Hematopoietic multipotent progenitor cell (in vitro differentiated cells): ENCODE measurements around the gene DDX42. TPM values are rescaled to one million over a fixed set of nuclear protein-coding genes. Genes with fewer than 3 reads are reported as not detected.

Experiments
- total RNA-seq: library from RNA; depleted of rRNA; stranded (reverse); fragments of >200 nt; gene quantifications from one replicate; pipeline ENCODE4 v1.2.3, GENCODE V29; 2012

Gene DDX42
- total RNA-seq, 1 donor: 38.0 TPM

Other genes starting within 250 kb of the DDX42 start
- 81.9 TPM for gene DCAF7, start 223.7 kb upstream of the DDX42 start, total RNA-seq
- gene TACO1, start 173.3 kb upstream of the DDX42 start, total RNA-seq: 7.8 TPM
- gene MAP3K3, start 151.8 kb upstream of the DDX42 start, total RNA-seq: 68.1 TPM
- 191 TPM for gene LIMD2, start 74.0 kb upstream of the DDX42 start, total RNA-seq
- 42.0 TPM for gene STRADA, start 32.4 kb upstream of the DDX42 start, total RNA-seq
- 25.3 TPM for gene CCDC47, start 573 bp upstream of the DDX42 start, total RNA-seq
- gene PSMC5, start 53.3 kb downstream of the DDX42 start, total RNA-seq: 43.4 TPM
- 47.9 TPM for gene FTSJ3, start 53.5 kb downstream of the DDX42 start, total RNA-seq
- gene SMARCD2, start 68.5 kb downstream of the DDX42 start, total RNA-seq: 211 TPM
- not detected for gene CSH2, start 99.5 kb downstream of the DDX42 start, total RNA-seq
- gene GH2, start 107.8 kb downstream of the DDX42 start, total RNA-seq: not detected
- not detected for gene CSH1, start 122.4 kb downstream of the DDX42 start, total RNA-seq
- gene CSHL1, start 137.1 kb downstream of the DDX42 start, total RNA-seq: not detected
- gene GH1, start 144.7 kb downstream of the DDX42 start, total RNA-seq: not detected
- gene CD79B, start 158.2 kb downstream of the DDX42 start, total RNA-seq: 67.1 TPM
- gene SCN4A, start 198.7 kb downstream of the DDX42 start, total RNA-seq: 2.2 TPM
- gene PRR29, start 224.2 kb downstream of the DDX42 start, total RNA-seq: 1.6 TPM
- gene ICAM2, start 246.5 kb downstream of the DDX42 start, total RNA-seq: 249 TPM